HL-60/S4 treated with retinoic acid at 250 ng/mL for 4 days and 3 days (cell line): Measurements from ENCODE around the gene A2M.

Source experiments
- in situ Hi-C: fragments of 300-500 bp; cut with MboI; formaldehyde crosslinking; loops from 2 replicates; pipeline ENCODE4 v1.7.0; 2022; ENCODE audit warnings: low sequenced_read_pairs

The A2M gene

DNA sequence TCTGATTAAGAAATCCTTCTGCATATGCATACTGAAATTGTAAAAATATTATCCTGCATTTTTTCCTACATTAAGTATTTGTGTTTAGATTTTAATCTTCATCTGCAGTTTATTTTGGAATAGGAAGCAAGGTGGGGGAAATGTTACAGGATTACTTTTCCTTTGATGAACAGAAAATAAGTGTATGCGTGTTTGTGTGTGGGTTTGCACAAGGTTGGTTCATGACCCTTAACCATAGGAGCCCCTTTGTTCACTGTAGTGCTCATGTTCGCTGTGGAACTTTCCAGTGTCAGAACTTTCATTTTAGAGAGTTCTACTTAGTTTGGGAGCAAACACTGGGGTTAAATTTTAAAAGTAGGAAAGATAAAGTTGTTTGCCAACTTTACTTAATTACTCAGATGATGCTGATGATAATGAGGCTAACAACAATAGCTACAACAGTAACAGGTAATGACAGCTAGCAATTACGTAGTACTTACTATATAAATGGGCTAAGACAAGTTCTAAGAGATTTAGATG lies 6.4 kb upstream of the A2M start:
- in situ Hi-C loops, result no loop called here

DNA sequence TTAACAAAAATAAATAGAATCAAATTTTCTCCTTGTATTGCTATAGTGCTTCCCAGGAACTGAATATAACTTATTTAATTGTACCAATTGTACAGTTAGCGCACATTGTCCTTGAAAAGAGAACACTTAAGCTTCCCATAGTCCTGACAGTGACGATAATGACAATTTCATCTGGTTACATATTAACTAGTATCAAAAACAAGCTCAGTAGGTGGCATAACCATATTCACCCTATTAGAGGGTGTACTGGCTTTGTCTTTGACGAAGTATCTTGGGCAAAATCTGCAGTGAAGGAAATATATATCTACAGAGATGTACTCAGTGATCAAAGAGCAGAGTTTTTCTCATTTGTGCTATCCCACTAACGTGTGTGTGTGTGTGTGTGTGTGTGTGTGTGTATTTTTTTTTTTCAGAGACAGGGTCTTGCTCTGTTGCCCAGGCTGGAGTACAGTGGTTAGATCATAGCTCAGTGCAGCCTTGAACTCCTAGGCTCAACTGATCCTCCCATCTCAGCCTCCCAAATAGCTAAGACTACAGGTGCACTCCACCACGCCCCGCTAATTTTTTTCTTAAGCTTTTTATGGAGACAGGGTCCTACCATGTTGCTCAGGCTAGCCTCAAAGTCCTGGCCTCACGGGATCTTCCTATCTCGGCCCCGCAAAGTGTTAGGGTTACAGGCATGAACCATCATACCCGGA lies 4.9 kb upstream of the A2M start:
- in situ Hi-C loops, result no loop called here

DNA sequence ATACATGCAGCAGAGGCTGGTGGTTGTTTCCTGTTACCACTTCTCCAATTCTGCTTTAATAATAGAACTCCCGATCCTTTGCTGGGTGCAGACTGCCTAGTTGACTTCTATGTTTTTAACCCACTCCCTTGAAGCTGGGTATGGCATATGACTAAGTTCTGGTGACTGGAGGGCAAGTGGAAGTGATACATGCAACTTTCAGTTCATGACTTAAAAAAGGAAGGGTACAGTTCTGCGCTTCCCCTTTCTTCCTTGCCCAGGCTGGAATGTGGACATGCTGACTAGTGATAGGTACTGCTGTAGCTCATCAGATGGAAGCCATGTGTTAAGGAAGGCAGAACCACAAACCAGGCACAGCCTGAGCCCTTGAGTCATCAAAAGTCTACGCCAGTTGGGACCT lies 2.4 kb upstream of the A2M start:
- in situ Hi-C loops, result no loop called here

DNA sequence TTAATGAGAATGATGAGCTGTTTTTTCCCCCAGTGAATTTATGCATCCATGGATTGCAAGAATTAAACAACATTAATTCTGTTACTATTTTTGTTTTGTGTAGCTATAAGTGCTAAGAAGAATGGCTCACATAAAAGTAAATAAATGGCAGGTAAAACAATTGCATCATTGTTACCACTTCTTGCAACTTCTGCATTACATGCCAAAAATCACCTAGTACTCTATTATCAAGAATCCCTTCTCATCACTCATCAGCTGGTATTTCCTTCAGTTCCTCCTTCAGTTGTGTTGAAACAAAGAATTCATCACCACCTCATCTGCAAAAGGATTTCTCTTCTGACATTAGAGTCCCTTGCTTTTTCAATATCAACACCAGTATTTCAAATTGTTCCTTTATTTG lies 773 bp downstream of the A2M start:
- in situ Hi-C loops, result no loop called here

DNA sequence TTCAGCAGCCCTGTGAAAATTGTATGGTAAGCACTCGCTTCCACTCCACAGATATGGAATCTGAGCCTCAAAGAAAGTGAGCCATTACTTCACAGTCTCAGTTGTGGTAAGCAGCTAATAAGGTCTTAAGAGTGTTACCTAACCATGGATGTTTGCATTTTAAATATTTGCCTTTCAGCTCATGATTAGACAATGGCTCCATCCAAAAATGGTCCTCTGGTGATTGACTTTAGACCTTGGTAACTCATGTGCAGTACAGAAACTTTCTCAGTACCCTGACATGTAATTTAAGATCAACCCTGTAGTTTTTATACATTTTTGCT lies 1.8 kb downstream of the A2M start:
- in situ Hi-C loops, result no loop called here

DNA sequence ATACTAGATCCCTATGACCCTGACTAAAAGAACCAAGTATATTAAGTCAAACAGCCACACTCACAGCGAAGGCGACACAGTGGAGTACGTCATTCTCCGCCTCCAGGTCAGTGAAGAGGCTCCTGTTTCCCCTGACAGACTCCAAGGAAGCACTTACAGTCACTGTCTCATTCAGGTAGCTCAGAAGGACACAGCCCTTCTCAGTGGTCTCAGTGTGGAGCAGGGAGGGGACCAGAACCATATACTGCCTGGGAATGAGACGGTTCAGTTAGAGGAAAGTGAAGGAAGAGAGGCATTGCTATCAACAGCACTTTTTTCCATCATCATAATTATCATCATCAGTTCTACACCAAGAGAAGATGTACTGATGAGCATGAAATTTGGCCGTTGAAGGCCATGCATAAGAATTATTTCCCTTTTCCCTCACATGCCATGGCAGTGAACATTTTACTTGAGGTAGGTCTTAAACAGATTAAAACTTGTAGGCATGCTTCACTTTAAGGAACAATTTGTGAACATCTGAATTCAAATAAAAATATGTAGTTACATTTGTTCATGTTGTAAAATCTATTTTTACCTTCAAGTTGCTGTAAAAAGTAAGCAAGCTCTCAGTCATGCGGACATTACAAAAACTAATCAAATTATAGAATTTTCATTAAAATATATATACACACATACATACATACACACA lies 2.3 kb downstream of the A2M start:
- in situ Hi-C loops, result no loop called here

GRCh38 chr12:9112076-9112853 lies 3.5 kb downstream of the A2M start:
- in situ Hi-C loops, result no loop called here

DNA sequence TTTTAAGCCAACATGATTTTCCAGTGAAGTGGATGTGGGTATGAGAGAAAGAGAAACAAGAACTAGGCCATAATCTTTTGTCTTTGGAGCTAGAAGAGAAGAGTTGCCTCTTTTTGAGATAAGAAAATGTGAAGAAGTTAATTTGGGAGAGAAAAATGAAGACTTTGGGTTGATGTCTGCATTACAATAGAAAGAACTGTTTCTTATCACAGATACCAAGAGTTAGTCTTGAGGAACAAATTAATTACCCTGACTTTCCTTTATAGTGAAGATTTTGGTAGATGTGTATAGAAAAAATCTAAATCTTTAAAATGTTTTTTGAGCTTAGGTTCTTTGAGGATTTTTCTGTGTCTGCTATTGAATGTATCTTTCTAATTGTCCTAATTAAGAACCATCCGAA lies 4.2 kb downstream of the A2M start:
- in situ Hi-C loops, result no loop called here

DNA sequence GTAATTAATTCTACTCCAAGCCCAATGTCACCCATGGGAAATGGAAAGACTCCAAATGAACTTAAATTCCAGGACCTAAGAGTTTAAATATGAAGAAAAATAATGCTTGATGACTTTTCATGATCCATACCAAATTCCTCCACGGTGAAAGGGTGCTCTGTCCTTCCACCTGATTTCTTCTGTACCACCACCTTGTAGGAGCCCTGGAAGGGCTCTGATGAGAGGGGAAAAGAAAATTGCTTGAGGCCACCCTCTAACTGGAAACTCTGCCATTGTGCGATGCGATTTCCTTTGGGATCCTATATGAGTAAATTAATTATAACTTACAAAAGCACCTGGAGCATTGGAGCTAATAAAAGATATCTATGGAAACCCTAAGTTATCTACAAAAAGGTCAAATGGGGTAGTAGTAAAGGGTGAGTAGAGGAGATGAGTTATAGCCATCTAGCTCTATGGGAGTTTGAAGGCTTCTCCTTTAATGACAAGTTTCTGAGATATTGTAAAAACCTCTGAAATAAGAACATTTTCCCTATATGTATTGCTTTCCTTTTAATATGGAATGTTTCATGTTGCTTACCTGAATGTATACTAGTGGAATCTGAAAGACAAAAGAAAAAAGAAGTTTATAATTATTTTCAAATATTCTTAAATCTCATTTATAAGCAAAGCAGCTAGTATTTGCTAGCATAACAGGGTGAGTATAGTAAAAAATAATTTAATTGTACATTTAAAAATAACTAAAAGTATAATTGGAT lies 5.8 kb downstream of the A2M start:
- in situ Hi-C loops, result no loop called here

GRCh38 chr12:9109213-9109522 lies 6.6 kb downstream of the A2M start:
- in situ Hi-C loops, result no loop called here

- in situ Hi-C loops, result no loop called here
These were observed 7.1 kb downstream of the A2M start for GRCh38 chr12:9108504-9109212.

GRCh38 chr12:9107542-9107873 lies 8.2 kb downstream of the A2M start:
- in situ Hi-C loops, result no loop called here

GRCh38 chr12:9106610-9107541 lies 8.8 kb downstream of the A2M start:
- in situ Hi-C loops, result no loop called here

GRCh38 chr12:9106067-9106466 lies 9.7 kb downstream of the A2M start:
- in situ Hi-C loops, result no loop called here

- in situ Hi-C loops, result no loop called here
These were observed 10.8 kb downstream of the A2M start for GRCh38 chr12:9104767-9105423.

DNA sequence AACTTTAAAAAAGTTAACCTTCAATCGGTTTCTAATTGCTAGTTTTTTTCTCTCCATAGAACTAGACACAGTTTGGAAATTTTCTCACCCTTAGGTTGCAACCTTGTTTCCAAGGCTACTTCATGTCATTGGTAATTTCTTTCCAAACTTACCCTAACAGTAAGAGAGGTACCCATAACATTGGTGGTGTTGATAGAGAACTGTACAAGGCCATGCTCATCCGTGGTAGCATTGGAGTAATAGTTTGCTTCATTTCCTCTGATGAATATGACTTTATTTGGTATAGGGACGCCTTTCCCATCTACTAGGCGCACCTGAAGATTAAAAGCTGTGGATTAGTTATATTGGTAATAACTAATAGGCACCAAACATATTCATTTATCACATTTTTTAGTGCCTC lies 11.6 kb downstream of the A2M start:
- in situ Hi-C loops, result no loop called here

DNA sequence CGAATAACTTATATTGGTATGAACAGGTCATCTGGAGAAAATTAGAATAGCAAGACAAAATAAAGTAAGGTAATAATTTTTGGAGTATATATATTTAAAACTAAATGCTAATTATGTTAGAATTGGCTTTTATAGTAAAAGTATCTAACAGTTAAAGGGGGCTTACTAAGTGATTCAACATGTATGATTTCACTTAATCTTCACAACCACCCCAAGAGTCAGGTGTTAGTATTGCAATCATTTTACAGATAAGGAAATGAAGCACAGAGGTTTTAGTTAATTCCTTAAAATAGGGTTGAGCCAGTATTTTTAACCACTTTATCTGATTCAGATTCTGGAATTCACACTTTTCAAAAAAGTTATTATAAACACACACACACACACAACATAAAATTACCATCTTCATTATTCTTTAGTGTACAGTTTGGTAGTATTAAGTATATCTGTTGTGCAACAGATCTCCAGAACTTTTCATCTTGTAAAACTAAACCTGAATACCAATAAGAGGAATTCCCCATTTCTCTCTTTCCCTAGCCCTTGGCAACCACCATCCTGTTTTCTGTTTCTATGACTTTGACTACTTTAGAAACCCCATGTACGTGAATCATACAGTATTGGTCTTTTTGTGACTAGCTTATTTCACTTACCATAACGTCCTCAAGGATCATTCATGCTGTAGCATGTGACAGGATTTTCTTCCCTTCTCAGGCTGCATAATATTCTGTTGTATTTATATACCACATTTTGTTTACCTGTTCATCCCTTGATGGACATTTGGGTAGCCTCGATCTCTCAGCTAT lies 12.5 kb downstream of the A2M start:
- in situ Hi-C loops, result no loop called here

- in situ Hi-C loops, result no loop called here
These were observed 14.6 kb downstream of the A2M start for GRCh38 chr12:9101018-9101687.
